Stimulated activated CD8-positive, alpha-beta memory T cell treated with anti-CD3 and anti-CD28 coated beads, Interleukin-12 subunit alpha, Interleukin-12 subunit beta, amount 100 ng/mL, for 1 hour (primary cell): ENCODE data around the gene ALG11.
A peak's percentile ranks its signal among the peaks of the same experiment; 100 is the strongest.

Experiments used
- DNase-seq: peaks from one replicate; pipeline ENCODE4 v3.0.0-alpha.2; 2020; ENCODE audit warnings: low read depth

The ALG11 gene

DNA sequence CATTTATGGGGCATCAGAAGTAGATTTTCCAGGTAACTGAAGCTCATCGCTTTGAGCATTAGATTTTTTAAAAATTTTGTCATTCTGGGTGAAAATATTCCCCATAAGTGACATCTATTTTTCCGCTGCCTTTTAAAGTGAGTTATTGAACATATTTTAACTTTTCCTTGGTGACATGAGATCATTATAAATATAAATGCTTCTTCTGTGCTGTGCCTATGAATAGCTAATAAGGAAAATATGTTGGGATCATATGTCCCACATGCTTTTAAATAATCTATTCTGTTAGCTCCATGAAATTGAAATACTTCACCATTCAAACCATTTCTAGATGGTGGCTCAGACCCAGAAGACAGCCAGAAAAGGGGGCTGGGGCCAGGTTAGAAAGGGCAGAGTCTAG lies 15.0 kb upstream of the ALG11 start:
- DNase-seq = no peak

DNA sequence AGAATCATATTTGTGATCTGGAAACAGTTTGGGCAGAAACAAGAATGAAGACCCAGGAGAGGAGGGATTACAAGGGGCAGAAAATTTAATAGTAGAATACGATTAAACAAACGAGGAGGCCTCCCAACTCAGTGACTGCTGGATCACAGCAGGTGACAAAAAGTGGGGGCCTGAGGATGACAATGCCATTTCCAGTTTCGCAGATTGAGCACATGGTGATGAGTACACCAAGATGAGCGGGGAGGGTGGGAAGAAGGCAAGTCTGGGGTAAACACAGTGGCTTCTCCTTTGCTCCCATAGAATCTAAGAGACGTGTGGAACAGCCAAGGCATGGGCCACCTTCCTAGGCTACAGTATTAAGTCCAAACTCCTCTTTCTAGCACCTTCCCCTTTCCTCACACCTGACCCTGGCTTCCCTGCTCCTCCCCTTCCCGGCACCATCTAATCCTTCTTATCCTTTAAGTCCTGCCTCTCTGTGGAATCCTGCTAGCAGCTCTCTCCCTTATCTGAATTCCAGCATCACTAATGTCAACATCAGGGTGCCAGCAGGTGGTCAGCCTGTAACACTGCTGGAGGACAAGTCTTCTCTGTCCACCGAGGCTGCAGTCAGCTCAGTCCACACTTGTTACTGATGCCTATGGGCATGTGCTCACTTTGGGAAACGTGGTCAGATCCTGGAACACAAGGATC lies 14.4 kb upstream of the ALG11 start:
- DNase-seq = no peak

DNA sequence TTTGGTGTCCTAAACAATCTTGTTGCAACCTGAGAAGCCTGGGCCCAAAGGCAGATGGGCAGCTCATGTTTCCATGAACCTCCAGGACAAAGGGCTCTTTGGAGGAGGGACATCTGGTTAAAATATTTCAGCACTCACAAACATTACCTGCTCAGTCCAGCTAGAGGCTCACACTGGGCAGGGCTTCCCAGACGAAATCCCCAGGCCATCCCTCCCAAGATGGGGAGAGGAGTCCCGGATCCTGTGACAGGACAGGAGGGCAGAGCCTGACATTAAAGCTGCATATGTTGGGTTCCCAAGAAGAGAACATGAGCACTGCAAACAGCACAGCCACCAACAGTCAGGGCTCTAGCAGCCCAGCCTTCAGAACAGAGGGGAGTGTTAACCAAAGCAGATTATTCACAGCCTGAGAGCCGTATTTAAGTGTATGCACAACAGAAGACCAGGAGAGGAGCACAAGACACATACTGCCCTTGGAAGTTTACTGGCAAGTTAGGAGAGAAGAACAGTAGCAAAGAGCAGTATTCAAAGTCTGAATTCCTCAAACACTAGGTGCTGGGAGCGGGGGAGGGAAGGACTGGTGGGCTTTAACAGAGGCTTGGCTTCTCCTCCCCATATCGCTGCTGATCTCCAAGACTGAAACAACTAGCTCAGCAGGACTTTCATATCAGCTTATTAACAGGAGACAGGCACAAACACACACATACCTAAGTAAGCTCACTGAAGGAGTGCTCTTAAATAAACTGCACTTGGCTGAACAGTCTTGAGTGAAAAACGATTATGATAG lies 13.3 kb upstream of the ALG11 start:
- DNase-seq = no peak

DNA sequence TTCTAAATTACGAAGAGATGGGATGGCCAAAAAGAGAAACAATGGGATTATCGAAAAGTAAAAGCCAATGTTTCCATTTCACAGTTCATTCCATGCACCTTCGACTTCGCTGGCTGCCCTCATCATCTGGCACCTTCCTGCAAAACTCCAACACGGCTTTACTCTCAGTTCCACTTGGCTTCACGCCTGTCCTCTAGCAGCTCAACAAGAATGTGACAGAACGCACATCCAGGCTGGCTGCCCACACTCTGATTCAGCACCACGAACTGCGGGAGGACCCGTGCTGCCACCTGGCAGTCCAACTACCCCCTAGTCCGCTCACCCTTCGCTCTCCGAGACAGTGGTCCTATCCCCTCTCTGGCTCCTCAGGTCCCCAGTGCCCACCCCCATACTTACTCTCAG lies 12.7 kb upstream of the ALG11 start:
- DNase-seq = no peak

DNA sequence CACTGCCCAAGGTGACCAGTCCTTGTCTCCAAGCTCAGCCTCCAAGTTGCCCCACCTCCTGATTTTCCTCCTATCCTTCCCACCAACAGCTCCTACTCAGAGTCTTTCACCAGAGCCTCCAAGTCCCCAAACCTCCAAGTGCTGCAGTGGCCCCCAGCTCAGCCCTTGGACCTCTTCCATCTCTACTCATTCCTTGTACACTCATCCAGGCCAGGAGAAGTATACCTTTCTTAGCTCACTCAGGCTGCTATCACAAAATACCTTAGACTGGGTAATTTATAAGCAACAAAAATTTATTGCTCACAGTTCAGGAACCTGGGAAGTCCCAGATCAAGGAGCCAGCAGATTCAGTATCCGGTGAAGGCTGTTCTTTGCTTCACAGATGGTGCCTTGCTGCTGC lies 12.3 kb upstream of the ALG11 start:
- no peak for DNase-seq

DNA sequence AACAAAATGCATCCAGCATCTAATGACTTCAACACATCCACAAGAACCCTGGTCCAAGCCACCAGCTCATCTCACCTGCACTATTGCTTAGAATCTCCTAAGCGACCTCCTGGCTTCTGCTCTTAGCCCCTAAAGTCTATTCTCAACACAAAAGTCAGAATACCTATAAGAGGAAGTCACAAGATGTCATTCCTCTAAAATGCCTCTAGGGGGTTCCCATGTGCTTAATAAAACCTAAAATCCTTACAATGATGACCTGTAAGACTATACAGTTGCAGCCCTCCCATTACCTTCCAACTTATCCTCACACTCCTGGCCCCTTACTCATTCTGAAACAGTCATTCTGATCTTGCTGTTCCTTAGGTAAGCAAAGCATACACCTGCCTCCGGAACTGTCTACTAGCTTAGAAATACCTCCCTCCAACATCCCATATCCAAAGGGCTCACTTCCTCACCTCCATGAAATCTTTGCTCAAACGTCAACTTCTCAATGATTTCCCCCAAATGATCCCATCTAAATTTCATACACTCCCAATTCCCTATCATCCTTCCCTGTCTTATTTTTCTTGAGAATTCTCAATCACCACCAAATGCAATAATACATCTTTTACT lies 11.0 kb upstream of the ALG11 start:
- no peak for DNase-seq

DNA sequence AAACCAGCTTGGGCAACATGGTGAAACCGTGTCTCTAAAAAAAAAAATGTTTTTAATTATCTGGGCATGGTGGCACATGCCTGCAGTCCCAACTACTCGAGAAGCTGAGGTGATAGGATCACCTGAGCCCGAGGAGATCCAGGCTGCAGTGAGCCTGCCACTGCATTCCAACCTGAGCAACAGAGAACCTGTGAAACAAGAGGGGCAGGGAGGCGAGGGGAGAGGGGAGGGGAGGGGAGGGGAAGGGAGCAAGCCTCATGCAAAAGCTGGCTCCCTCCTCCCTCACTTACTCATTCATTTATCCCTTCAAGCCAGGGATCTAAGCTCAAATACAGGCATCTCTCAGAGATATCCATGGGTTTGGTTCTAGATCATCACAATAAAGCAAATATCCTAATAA lies 9.8 kb upstream of the ALG11 start:
- DNase-seq = no peak

DNA sequence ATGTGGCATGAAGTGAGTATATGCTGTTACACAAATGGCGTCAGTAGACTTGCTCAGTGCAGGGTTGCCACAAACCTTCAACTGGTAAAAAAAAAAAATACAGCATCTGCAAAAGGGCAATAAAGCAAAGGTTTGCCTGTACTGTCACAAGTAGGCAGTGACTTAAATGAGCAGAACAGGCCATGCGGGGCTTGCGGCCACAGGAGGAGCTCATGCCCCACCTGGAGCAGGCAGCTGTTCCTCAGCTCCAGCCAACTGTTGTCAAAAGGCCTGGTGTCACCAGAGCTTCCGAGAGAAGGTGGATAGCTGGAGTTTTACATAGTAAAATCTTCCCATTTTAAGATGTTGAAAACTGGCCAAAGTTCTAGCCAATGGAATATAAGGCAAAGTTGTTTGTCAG lies 8.7 kb upstream of the ALG11 start:
- DNase-seq = no peak

DNA sequence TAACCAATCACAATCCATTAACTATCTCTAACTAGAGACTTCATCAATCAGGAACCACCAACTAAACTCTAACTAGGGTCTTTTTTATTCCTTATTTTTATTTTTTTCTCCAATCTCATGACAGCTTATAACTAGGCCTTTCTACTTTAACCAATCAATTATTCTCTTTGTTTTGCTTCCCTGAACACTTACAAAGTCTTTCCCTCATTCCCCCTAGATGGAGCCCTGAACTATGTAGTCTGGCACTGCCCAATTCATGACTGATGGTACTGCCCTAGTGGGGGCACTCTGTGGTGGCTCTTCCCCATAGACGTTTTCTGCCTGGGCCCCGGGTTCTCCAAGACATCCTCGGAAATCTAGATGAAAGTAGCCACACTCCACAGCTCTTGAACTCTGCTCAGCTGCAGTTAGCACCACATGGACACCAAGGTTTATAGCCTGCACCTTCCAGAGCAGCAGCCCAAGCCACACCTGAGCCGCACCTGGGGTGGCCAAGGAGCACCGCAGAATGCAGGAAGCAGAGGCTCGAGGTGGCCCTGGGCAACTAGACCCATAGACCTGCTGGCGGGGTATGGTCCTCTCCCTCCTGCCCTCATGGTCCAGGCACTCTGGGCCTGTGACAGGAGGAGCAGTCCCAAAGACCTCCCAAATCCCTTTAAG lies 7.6 kb upstream of the ALG11 start:
- DNase-seq = no peak

DNA sequence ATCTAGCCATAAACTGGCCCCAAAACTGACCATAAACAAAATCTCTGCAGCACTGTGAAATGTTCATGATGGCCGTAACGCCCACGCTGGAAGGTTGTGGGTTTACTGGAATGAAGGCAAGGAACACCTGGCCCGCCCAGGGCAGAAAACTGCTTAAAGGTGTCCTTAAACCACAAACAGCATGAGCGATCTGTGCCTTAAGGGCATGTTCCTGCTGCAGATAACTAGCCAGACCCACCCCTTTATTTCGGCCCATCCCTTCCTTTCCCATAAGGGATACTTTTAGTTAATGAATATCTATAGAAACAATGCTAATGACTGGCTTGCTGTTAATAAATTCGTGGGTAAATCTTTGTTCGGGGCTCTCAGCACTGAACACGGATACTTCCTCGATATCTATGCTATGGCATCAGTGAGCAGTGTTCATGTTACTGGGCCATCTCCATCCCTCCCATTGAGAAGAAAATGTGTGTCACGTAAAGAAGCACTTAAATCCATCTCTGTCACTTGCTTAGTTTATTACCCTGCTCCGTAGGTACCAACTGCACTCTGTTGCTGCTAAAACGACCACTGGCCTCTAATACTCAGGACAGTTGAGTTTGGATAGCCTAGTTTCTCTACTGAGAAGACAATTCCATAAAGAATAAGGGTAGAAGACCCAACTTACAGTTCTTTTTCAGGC lies 6.2 kb upstream of the ALG11 start:
- DNase-seq = no peak

DNA sequence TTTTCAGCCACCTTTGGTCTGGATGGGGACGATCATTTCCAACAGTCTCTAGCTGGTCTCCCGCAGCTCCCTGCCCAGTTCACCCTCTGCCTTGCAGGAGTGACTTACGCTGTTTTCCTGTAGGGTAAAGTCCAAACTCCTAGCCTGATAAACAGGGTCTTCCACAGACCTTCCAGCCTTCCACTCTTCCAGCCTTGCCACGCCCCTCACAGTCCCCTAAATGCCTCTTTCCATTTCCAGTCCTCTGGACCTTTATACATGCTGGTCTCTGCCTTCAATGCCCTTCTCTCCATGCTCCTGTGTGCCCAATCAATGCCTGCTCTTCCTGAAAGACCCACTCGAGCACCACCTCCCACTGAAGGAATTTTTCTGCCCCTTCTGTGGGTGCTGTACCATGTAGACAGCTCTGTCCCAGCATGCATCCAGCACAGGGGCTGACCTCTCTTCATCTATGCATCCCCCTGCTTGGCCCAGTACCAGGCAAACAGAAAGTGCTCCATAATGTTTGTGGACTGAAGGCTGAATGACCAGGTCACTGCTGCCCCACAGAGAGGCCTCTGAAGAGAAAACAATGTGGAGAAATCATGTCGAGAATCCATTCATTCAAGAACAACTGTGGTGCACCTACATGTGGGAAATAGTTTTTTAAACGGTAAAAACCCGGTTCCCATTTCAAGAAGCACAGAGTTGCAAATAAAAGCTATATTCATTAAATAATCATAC lies 5.5 kb upstream of the ALG11 start:
- DNase-seq = no peak

DNA sequence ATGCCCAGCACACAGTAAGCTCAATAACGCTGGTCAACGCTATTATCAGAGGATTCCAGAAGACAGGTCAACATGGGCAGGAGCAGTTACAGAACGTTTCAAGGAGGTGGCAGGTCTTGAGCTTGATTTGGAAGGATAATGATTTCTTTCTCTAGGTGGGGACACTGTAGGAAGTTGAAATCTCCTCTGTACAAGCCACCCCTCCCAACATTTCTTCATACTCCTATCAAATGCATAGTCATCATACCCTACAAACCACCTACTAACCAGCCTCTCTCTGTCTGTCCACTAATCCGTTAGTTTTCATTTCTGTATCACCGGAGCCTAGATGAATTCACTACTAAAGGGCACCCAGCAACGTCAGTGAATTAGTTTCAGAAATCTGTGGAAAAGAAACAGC lies 2.3 kb upstream of the ALG11 start:
- no peak for DNase-seq

DNA sequence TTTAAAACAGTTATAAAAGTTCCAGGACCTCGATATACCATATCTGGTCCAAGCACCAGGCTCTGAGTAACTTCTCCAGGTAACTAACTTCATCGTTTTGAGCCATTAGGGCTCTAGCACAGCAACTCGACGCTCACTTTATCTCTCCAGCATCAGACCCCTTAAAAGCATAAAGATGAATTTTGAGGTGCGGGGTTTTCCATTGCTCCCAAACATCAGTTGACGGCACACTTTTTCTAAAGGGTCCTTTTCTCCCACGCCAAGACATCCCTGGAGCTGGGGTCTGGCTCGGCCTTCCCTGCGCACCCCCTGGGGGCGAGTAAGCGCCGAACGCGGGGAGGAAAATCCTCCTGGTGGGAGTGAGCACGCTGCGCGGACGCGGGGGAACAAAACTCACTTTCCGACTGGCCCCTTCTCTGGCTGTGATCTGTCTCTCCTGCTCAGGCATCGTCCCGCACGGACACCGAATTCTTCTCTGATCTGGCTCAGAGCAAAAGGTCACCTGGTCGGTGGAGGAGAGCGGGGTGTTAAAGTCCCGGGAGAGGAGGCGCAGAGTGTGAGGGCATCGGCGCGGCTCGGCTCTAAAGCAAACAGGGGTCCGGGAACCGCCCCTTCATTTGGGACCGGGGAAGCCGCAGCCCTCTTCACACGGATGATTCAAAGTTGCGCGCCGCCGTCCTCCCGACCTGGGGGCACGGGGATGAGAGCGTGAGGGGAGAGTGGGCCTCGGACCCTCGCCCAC lies 1.1 kb upstream of the ALG11 start, which contains the start of gene ATP7B:
TSS of gene ATP7B (minus strand) at position 561 of the 742 bp plus-strand sequence. CDS start at position 448, 113 bp downstream.
- DNase-seq = peak; percentile 0

DNA sequence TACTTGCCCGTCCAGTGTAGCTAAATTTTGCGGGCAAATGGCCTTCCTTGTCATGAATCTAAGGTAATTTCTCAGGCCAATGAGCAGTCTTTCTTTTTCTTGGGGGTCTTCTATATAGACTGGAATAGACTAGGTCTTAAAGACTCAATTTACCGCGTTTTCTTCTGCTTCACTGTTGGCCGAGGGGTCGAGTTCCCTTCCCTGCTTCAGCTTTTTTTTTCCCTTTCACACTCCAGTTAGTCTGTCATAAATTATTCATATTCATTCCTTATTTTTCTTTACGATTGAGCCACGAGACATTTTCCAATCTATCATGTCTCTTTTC lies 276 bp downstream of the ALG11 start:
- DNase-seq = no peak

DNA sequence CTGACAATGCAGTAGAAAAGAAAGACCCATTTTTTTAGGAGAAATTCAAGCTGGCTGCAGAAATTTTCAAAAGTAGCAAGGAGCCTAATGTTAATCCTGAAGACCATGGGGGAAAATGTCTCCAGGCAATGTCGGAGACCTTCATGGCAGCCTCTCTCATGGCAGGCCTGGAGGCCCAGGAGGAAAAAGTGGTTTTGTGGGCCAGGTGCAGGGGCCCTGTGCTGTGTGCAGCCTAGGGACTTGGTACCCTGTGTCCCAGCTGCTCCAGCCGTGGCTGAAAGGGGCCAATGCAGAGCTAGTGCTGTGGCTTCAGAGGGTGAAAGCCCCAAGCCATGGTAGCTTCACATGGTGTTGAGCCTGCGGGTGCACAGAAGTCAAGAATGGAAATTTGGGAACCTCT lies 4.1 kb downstream of the ALG11 start:
- DNase-seq = no peak

DNA sequence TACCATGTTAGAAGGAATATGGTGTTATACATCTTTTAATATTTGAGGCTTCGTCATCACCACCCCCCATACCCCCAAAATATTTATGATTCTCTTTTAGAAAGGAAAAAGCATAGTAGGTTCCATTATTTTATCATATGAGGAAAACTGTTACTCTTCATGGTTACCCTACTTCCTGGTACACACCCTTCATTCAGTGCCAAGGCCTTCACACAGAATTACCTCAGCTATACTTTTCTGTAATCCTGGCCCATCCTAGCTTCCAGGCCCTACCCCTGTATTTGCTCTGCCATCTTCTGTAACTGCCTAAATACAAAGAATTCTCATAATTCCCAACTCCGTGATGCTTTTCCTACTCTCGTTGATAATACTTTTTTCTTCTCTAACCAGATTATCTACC lies 8.0 kb downstream of the ALG11 start:
- DNase-seq = no peak

DNA sequence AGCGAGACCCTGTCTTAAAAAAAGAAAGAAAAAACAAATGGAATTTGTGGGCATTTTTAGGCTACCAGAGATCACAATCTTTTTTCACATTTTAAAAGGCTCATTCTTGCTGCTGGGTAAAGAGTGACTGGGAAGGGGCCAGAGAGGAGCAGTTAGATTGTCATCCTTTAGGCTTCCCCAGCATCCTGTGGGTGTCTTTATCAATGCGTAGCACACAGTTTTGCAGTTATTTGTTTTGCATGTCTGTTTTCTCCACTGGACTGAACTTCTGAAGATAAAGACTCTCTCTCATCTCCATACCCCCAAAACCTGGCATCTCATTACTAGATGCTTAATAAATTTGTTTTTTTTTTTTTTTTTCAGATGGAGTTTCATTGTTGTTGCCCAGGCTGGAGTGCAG lies 10.2 kb downstream of the ALG11 start:
- no peak for DNase-seq

DNA sequence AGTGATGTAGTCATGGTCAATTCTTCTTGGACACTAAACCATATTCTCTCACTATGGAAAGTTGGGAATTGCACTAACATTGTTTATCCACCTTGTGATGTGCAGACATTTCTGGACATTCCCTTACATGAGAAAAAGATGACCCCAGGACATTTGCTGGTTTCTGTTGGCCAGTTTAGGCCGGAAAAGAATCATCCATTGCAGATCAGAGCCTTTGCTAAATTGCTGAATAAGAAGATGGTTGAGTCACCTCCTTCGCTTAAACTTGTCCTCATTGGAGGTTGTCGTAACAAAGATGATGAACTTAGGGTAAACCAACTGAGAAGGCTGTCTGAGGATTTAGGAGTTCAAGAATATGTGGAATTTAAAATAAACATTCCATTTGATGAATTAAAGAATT lies 12.3 kb downstream of the ALG11 start, which contains the start of gene UTP14C:
TSS of gene UTP14C (plus strand) at position 211 of the 400 bp plus-strand sequence. CDS start 4,114 bp downstream, outside the sequence.
- DNase-seq = no peak

DNA sequence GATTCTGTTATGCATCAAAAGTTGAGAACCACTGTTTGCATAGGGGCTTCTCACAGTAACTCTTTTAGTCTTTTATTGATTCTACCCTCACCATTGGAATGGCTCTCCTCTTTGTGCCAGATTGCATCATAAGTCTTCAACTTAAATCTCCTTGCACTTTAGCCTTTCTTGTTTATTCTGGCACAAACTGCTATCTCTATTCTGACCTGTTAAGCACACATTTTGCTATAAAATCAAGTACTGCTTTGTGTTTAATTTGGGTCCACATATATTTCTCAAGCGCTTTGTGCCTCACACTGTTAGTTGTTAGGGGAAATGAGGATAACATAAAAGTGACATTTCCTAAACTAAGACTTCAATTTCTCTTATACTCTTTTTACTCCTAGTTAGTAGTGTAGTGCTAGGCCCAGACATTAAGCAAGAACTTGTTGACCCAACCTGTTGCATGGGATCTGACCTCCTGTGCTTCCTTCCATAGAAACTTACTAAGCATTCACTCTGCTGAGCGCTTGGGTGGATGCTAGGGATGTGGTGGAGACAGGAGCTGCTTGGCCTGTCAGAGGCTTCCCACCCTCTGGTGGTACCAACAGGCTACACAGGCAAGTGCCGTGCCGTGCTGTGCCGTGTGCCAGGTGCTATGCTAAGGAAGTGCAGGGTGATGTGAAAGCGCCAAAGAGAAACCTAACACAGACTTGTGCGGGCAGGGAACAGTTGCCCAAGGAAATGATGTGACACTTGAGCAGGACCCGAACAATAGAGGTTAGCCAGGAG lies 13.5 kb downstream of the ALG11 start:
- no peak for DNase-seq

DNA sequence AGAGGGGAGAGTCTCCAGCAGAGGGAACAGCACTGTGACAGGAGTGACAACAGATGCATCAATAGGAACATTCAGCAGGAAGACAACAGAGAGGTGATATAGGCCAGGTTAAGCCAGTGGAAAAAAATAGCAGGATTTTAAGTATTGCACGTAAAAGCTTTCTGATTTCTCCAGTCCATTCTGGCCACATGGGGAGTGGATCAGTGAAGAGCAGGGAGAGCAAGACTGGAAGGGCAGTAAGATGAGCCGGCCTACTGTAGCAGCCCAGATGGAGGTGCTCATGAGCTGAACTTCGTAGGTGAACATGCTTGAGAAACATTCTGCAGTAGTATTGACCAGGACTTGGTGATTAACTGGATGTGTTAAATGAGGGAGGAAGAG lies 14.0 kb downstream of the ALG11 start:
- no peak for DNase-seq
